HL-60/S4 treated with retinoic acid at 250 ng/mL for 4 days and 3 days (cell line): ENCODE data around the gene CFL1.
"Not testable (repeated sequence)": the region's sequence is repeated elsewhere in the genome, so short reads cannot be mapped to it uniquely, and the experiment has no call there.

Source experiments
- in situ Hi-C: fragments of 300-500 bp; cut with MboI; formaldehyde crosslinking; loops from 2 replicates; pipeline ENCODE4 v1.7.0; 2022; ENCODE audit warnings: low sequenced_read_pairs

CFL1 gene

GRCh38 chr11:65859812-65860277, 1.9 kb upstream of the CFL1 start:
- in situ Hi-C loops, result no loop called here

GRCh38 chr11:65859095-65859811, 1.3 kb upstream of the CFL1 start:
- in situ Hi-C loops, result no loop called here

GRCh38 chr11:65858681-65859087, 704 bp upstream of the CFL1 start:
- in situ Hi-C loops, result no loop called here

GRCh38 chr11:65857500-65857852, 504 bp downstream of the CFL1 start:
- in situ Hi-C loops, result no loop called here

GRCh38 chr11:65856689-65857499, 1.1 kb downstream of the CFL1 start:
- in situ Hi-C loops, result no loop called here

- in situ Hi-C loops, result no loop called here
Observed at GRCh38 chr11:65855927-65856363, 2.0 kb downstream of the CFL1 start.

GRCh38 chr11:65854852-65855837, 2.8 kb downstream of the CFL1 start:
- in situ Hi-C loops, result no loop called here

- in situ Hi-C loops, result no loop called here
Observed at GRCh38 chr11:65854161-65854592, 3.8 kb downstream of the CFL1 start.

GRCh38 chr11:65853246-65853979, 4.6 kb downstream of the CFL1 start:
- in situ Hi-C loops, result no loop called here

GRCh38 chr11:65852508-65853245, 5.3 kb downstream of the CFL1 start:
- in situ Hi-C loops, result no loop called here

- in situ Hi-C loops, result no loop called here
Observed at GRCh38 chr11:65851811-65852507, 6.0 kb downstream of the CFL1 start.

GRCh38 chr11:65851083-65851579, 6.8 kb downstream of the CFL1 start:
- in situ Hi-C loops, result no loop called here

GRCh38 chr11:65850217-65851082, 7.5 kb downstream of the CFL1 start:
- in situ Hi-C loops, result no loop called here

GRCh38 chr11:65849771-65850216, 8.2 kb downstream of the CFL1 start:
- in situ Hi-C loops, result no loop called here

- in situ Hi-C loops, result no loop called here
Observed at GRCh38 chr11:65849366-65849765, 8.6 kb downstream of the CFL1 start.

GRCh38 chr11:65848693-65849092, 9.3 kb downstream of the CFL1 start:
- in situ Hi-C loops, result not testable (repeated sequence)

GRCh38 chr11:65847746-65848145, 10.2 kb downstream of the CFL1 start:
- in situ Hi-C loops, result no loop called here
